Islet of Langerhans (tissue), 1 donor: ENCODE results near the gene PALM2AKAP2.
"Not testable (repeated sequence)": the region's sequence is repeated elsewhere in the genome, so short reads cannot be mapped to it uniquely, and the experiment has no call there.

Source experiments
- FAIRE-seq: peaks from one replicate; lab custom pipeline; 2011; peaks lifted over from hg19 to GRCh38; lab: Jason Lieb, UNC

Gene PALM2AKAP2

GRCh38 chr9:109805050-109805449 is 25.1 kb downstream of the PALM2AKAP2 start:
- no peak for FAIRE-seq

DNA sequence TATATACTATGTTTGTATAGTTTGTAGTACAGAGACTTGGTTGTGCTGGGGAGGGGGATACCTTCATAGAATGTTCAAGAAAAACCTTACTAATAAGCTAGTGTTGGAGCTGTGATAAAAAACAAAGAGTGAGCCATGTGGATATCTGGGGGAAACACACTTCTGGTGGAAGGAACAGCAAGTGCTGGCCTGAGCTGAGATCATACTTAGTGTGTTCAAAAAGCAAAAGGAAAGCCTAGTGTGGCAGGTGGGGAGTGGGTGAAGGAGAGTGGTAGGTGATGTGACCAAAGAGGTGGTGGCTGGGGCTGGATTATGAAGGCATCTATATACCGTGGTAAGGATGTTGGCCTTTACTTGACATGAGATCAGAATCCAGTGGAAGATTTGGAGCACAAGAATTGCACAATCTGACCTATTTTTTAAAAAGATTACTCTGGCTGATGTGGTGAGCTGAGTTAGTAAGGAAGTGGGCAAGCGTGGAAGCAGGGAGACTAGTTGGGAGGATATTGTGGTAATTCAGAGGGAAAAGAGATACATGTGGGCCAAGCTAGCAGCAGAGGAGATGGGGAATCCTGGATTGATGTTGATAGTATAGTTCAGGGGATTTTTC is 26.6 kb downstream of the PALM2AKAP2 start:
- no peak for FAIRE-seq

DNA sequence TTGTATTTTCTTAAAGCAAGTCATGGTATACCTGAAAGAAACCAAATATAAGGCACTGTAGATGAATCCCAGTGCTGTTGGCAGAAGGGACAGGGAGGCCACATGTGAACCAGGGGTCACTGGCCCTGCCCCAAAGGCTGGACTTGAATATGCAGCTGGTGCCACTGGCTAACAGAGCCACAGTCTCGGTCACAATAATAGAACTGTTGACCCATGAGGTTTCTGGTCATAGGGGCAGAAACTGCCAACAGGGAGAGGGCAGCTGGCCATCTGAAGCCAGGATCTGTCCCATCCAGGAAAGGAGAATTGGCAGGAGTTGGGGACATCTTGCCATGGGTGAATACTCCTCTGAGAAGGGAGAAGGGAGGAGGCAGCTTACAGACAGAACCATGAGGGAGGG is 31.9 kb downstream of the PALM2AKAP2 start:
- no peak for FAIRE-seq

GRCh38 chr9:109812331-109812730 is 32.3 kb downstream of the PALM2AKAP2 start:
- FAIRE-seq = no peak

- peak; percentile 95 for FAIRE-seq
These were observed 32.9 kb downstream of the PALM2AKAP2 start for GRCh38 chr9:109812818-109813281.

DNA sequence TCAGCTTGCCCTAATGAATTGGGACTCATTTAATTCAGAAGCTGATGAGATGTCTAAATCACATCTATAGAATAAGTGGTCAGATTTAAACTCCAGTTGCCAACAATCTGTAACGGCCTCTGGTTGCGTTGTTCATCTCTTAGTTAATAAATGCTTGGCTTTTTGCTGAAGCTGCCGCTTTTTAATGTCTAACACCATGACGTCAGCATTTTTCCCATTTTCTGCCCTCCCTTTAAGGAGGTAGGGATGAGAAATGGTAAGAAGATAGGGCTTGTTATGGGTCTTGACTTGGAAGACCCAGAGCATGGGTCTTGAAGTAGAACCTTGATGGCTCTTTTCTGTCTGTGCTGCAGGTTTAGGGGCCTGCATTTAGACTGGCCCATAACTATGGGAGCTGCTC is 33.3 kb downstream of the PALM2AKAP2 start:
- FAIRE-seq = no peak

DNA sequence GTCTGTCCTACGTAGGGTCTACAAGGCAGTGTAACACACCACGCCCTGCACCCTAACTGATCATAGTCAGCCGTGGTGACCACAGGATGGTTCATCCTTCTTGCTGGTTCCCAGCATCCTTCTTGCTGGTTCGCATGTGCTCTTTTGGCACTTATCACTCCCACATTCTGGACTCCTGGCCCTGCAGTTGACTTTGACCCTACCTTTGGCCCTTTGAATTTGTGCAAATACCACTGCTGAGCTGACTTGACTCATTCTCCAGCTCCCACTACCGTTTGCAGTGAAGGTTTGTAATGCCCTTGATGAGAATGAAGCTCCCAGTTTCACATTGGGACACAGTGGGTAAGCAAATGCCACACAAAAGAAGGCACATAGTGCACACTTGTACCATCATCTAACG is 33.8 kb downstream of the PALM2AKAP2 start:
- FAIRE-seq = no peak

- no peak for FAIRE-seq
These were observed 35.5 kb downstream of the PALM2AKAP2 start for GRCh38 chr9:109815366-109815947.

DNA sequence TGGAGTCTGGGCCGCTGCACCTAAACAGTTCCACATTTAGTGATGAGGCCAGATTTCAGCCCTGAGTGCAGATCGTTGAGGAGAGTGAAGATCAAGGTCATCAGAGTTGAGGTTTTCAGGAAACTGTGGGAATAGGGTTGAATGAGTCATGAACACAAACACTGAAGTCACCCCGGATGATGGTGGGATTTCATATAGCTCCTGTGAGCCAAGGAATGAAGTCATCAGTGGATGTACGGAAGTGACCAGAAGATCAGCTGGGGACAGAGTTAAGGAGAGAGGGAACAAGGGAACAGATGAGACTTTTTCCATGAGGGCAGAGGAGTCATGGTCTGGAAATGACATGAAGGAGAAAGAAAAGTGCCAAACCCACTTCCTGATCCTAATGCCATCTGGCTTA is 36.5 kb downstream of the PALM2AKAP2 start:
- FAIRE-seq = no peak

DNA sequence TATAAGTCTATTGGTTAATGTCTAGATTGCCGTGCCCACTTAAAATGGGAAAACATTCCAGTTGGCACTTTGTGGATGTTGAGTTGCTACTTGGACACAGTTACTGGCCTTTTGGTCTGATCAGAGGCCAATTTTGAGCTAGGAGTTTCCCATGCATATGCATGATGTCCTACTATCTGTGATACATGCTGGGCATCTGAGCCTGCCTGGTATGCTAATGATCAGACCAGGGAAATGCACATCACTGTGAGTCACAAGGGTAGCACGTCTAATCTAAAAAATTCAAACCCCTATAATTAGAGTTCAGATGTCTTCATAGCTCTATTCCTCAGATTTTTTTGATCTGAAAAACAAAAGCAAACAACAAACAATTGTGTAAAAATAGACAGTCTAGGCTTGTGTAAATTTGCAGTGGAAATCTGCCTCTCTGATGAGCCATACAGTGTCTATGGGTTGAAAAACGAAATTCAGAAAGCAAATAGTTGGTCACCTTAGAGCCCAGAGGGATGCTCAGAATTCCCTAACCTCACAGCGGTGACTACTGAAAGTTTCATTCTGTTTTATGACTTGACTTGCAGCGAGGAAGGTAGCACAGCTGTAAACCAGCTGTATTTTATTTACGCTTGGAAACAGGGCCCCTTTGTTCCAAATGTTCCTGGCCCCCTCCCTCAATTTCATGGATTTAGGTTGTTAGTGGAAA is 37.3 kb downstream of the PALM2AKAP2 start:
- no peak for FAIRE-seq

DNA sequence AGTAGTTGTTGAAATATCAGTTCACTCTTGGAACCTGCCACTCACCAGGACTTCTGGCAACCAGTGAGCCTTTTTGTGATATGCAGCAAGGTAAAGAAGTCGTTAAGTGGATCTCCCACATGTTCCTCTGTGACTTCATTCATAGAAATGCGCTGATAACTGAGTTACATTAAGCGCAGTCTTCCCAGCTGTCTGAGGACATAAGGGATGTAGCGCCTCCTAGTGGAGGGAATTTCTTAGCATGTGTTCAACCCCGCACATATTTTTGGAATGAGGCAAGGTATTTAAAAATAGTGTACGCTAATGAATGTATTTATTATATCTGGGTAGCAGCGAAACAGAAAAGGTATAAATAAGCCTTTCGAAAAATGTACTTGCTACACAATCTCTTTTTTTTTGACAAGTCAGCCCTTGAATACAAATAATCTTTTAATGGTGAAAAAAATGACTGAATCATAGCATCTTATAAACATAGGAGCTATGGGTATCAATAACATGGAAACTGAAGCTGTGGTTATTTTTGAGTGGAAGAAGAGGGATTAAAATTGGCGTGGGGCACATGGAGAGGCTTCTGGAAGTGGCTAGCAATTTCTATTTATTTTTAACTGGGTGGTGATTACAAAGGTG is 38.0 kb downstream of the PALM2AKAP2 start:
- FAIRE-seq = peak; percentile 100

DNA sequence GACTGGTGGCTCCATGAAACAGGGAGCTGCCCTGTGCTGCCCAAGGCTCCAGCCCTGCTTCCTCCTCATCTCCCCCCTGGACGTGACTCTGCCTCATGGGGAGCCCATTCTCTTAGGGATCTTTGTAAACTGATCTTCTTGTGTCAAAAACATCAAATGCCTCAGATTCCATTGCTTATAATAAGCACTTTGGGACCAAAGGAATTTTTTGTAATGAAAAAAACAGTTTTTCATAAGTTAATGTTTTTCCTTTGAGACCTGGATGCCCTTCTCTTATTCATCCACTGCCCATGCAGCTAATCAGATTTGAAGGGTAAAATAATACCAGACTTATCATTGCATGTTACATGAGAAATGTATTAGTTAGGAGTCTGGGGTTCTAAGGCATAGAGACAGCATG is 41.7 kb downstream of the PALM2AKAP2 start:
- no peak for FAIRE-seq

DNA sequence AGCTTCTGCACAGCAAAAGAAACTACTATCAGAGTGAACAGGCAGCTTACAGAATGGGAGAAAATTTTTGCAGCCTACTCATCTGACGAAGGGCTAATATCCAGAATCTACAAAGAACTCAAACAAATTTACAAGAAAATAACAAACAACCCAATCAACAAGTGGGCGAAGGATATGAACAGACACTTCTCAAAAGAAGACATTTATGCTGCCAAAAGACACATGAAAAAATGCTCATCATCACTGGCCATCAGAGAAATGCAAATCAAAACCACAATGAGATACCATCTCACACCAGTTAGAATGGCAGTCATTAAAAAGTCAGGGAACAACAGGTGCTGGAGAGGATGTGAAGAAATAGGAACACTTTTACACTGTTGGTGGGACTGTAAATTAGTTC is 45.4 kb downstream of the PALM2AKAP2 start:
- not testable (repeated sequence) for FAIRE-seq

- FAIRE-seq = no peak
These were observed 46.6 kb downstream of the PALM2AKAP2 start for GRCh38 chr9:109826559-109826958.

DNA sequence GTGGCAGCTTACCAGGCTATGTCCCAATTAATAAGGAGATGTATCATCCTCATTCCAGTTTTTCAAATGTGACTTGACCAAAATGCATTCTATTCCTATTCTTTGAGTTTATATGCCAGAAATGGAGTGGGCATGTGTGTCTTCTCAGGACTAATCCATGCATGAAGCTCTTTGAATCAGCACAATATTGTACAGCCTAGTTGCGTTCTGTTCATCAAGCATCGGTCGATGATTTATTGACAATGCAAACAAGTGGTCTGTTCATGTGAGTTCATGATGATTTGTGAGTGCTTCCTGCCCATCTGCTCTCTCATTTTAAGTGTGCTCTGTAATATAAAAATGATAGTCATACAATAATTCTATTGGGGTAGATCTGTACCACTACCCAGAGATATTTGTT is 48.3 kb downstream of the PALM2AKAP2 start:
- peak; percentile 96 for FAIRE-seq
